Measurements from ENCODE around the gene STK24. TPM values are rescaled to one million over a fixed set of nuclear protein-coding genes. Genes with fewer than 3 reads are reported as not detected.

The STK24 gene
- total RNA-seq, 1 donor from 2014 or later, result 139 TPM

- no peaks in the 10 kb centered on the region for H3K27me3 Mint-ChIP-seq (ENCODE audit: unreplicated experiment)
- H3K36me3 Mint-ChIP-seq (ENCODE audit: unreplicated experiment), result peaks cover 2% of the 10 kb centered on the region
- peak; percentile 48 for DNase-seq (ENCODE audit: extremely low spot score, unreplicated experiment)
- no peaks in the 10 kb centered on the region for H3K9me3 Mint-ChIP-seq (ENCODE audit: unreplicated experiment)
- H3K4me3 Mint-ChIP-seq (ENCODE audit: unreplicated experiment), result no peak overlapping the region
- no peak for TF ChIP-seq CTCF (IDR thresholded peaks at IDR 0.05)
- H3K27ac Mint-ChIP-seq (ENCODE audit: unreplicated experiment), result peak overlapping the region; percentile 70
- H3K4me1 Mint-ChIP-seq (ENCODE audit: unreplicated experiment), result peaks cover 87% of the 10 kb centered on the region
Observed at GRCh38 chr13:98506728-98507230, 70.1 kb downstream of the STK24 start.

GRCh38 chr13:98506322-98506721 lies 70.6 kb downstream of the STK24 start:
- Mint-ChIP-seq H3K9me3 (ENCODE audit: unreplicated experiment) (no peaks in the 10 kb centered on the region), H3K36me3 (ENCODE audit: unreplicated experiment) (peaks cover 2% of the 10 kb centered on the region), H3K4me3 (ENCODE audit: unreplicated experiment) (no peak overlapping the region), H3K27ac (ENCODE audit: unreplicated experiment) (peak overlapping the region; percentile 70), H3K4me1 (ENCODE audit: unreplicated experiment) (peaks cover 88% of the 10 kb centered on the region), H3K27me3 (ENCODE audit: unreplicated experiment) (no peaks in the 10 kb centered on the region)
- TF ChIP-seq CTCF (IDR thresholded peaks at IDR 0.05), result no peak
- DNase-seq (ENCODE audit: extremely low spot score, unreplicated experiment), result peak; percentile 53

GRCh38 chr13:98505217-98505616 lies 71.7 kb downstream of the STK24 start:
- H3K36me3 Mint-ChIP-seq (ENCODE audit: unreplicated experiment), result peaks cover 2% of the 10 kb centered on the region
- no peaks in the 10 kb centered on the region for H3K9me3 Mint-ChIP-seq (ENCODE audit: unreplicated experiment)
- H3K27ac Mint-ChIP-seq (ENCODE audit: unreplicated experiment), result peak overlapping the region; percentile 70
- H3K27me3 Mint-ChIP-seq (ENCODE audit: unreplicated experiment), result no peaks in the 10 kb centered on the region
- no peak overlapping the region for H3K4me3 Mint-ChIP-seq (ENCODE audit: unreplicated experiment)
- TF ChIP-seq CTCF (IDR thresholded peaks at IDR 0.05), result no peak
- DNase-seq (ENCODE audit: extremely low spot score, unreplicated experiment), result no peak
- H3K4me1 Mint-ChIP-seq (ENCODE audit: unreplicated experiment), result peaks cover 86% of the 10 kb centered on the region

GRCh38 chr13:98504371-98504963 lies 72.4 kb downstream of the STK24 start:
- Mint-ChIP-seq H3K36me3 (ENCODE audit: unreplicated experiment) (peaks cover 2% of the 10 kb centered on the region), H3K27me3 (ENCODE audit: unreplicated experiment) (no peaks in the 10 kb centered on the region), H3K27ac (ENCODE audit: unreplicated experiment) (peak overlapping the region; percentile 86), H3K9me3 (ENCODE audit: unreplicated experiment) (no peaks in the 10 kb centered on the region), H3K4me1 (ENCODE audit: unreplicated experiment) (peaks cover 85% of the 10 kb centered on the region), H3K4me3 (ENCODE audit: unreplicated experiment) (no peak overlapping the region)
- no peak for TF ChIP-seq CTCF (IDR thresholded peaks at IDR 0.05)
- DNase-seq (ENCODE audit: extremely low spot score, unreplicated experiment), result peak; percentile 40

GRCh38 chr13:98504029-98504351 lies 72.9 kb downstream of the STK24 start:
- Mint-ChIP-seq H3K4me1 (ENCODE audit: unreplicated experiment) (peaks cover 82% of the 10 kb centered on the region), H3K9me3 (ENCODE audit: unreplicated experiment) (no peaks in the 10 kb centered on the region), H3K36me3 (ENCODE audit: unreplicated experiment) (peaks cover 2% of the 10 kb centered on the region), H3K4me3 (ENCODE audit: unreplicated experiment) (peak overlapping the region; percentile 61), H3K27ac (ENCODE audit: unreplicated experiment) (peak overlapping the region; percentile 86), H3K27me3 (ENCODE audit: unreplicated experiment) (no peaks in the 10 kb centered on the region)
- DNase-seq (ENCODE audit: extremely low spot score, unreplicated experiment), result no peak
- no peak for TF ChIP-seq CTCF (IDR thresholded peaks at IDR 0.05)

Measured in osteocyte (in vitro differentiated cells).